WTC11 (cell line): Measurements from ENCODE around the gene LRRC10B. TPM values are rescaled to one million over a fixed set of nuclear protein-coding genes. Genes with fewer than 3 reads are reported as not detected.
A peak's percentile ranks its signal among the peaks of the same experiment; 100 is the strongest.

Source experiments
- ATAC-seq: fragments of 200-7000 bp; cut with Tn5 transposase; 2 replicates; pipeline ENCODE4 v1.10.0; 2021; ENCODE audit warnings: mild to moderate bottlenecking, moderate library complexity
- CTCF ChIA-PET: fragments of 300-600 bp; sonication (Branson Sonifier 250); formaldehyde crosslinking; loops from one replicate; lab custom pipeline; 2021; ENCODE audit warnings: antibody characterized with exemption; lab: Charles Lee
- POLR2A ChIA-PET: fragments of 350-600 bp; sonication (Branson Sonifier 250); formaldehyde crosslinking; loops from one replicate; lab custom pipeline; 2021; ENCODE audit warnings: antibody characterized with exemption; lab: Charles Lee
- DNase-seq: peaks from one replicate; pipeline ENCODE4 v3.0.0; 2021; ENCODE audit warnings: low spot score
- H3K27ac Mint-ChIP-seq: 2 replicates; pipeline ENCODE4 v1.8.0; 2021; ENCODE audit warnings: mixed read lengths
- H3K27me3 Mint-ChIP-seq: 2 replicates; pipeline ENCODE4 v1.8.0; 2021; ENCODE audit warnings: low read depth, mild to moderate bottlenecking, moderate library complexity, mixed read lengths
- H3K36me3 Mint-ChIP-seq: 2 replicates; pipeline ENCODE4 v1.8.0; 2021; ENCODE audit warnings: mixed read lengths
- H3K4me1 Mint-ChIP-seq: 2 replicates; pipeline ENCODE4 v1.8.0; 2022; ENCODE audit warnings: mixed read lengths
- H3K4me3 Mint-ChIP-seq: 2 replicates; pipeline ENCODE4 v1.8.0; 2021; ENCODE audit warnings: mild to moderate bottlenecking, moderate library complexity, mixed read lengths
- H3K9me3 Mint-ChIP-seq: 2 replicates; pipeline ENCODE4 v1.8.0; 2021; ENCODE audit warnings: mixed read lengths
- CBFB ChIP-seq: sonication (generic); formaldehyde crosslinking; IDR thresholded peaks from 2 replicates; pipeline ENCODE4 v1.8.1; 2022; ENCODE audit warnings: mild to moderate bottlenecking, low read depth, missing genetic modification reagents
- ELF4 ChIP-seq: sonication (generic); formaldehyde crosslinking; IDR thresholded peaks from 2 replicates; pipeline ENCODE4 v1.8.1; 2022; ENCODE audit warnings: low read depth, mild to moderate bottlenecking, moderate library complexity, missing genetic modification reagents
- EMX1 ChIP-seq: fragments of 250-450 bp; sonication (Bioruptor Pico); IDR thresholded peaks from 2 replicates; pipeline ENCODE4 v1.8.0; 2021; ENCODE audit warnings: mild to moderate bottlenecking
- ETV6 ChIP-seq: sonication (generic); formaldehyde crosslinking; IDR thresholded peaks from 2 replicates; pipeline ENCODE4 v1.8.1; 2022; ENCODE audit warnings: mild to moderate bottlenecking, missing genetic modification reagents
- FOXJ3 ChIP-seq: sonication (generic); formaldehyde crosslinking; IDR thresholded peaks from 2 replicates; pipeline ENCODE4 v1.9.0; 2021; ENCODE audit warnings: missing genetic modification reagents, mild to moderate bottlenecking, borderline replicate concordance
- FOXK1 ChIP-seq: sonication (generic); formaldehyde crosslinking; IDR thresholded peaks from 2 replicates; pipeline ENCODE4 v1.8.0; 2022; ENCODE audit warnings: mild to moderate bottlenecking, moderate library complexity, missing genetic modification reagents
- FOXP1 ChIP-seq: sonication (generic); formaldehyde crosslinking; IDR thresholded peaks from 2 replicates; pipeline ENCODE4 v1.8.0; 2022; ENCODE audit warnings: missing genetic modification reagents, mild to moderate bottlenecking, moderate library complexity, borderline replicate concordance
- MYBL2 ChIP-seq: sonication (generic); formaldehyde crosslinking; IDR thresholded peaks from 2 replicates; pipeline ENCODE4 v1.8.1; 2023; ENCODE audit warnings: mild to moderate bottlenecking, moderate library complexity, missing genetic modification reagents
- SP1 ChIP-seq: sonication (generic); formaldehyde crosslinking; conservative IDR thresholded peaks from 2 replicates; pipeline ENCODE4 v1.8.1; 2022; ENCODE audit warnings: missing genetic modification reagents
- TEAD4 ChIP-seq: sonication (generic); formaldehyde crosslinking; IDR thresholded peaks from 2 replicates; pipeline ENCODE4 v1.8.0; 2022; ENCODE audit warnings: mild to moderate bottlenecking, missing genetic modification reagents
- TP53 ChIP-seq: sonication (generic); formaldehyde crosslinking; IDR thresholded peaks from 2 replicates; pipeline ENCODE4 v1.8.1; 2023; ENCODE audit warnings: mild to moderate bottlenecking, missing genetic modification reagents
- ZNF416 ChIP-seq: fragments of 250-450 bp; sonication (Bioruptor Pico); IDR thresholded peaks from 2 replicates; pipeline ENCODE4 v1.9.0; 2021; ENCODE audit warnings: mild to moderate bottlenecking, inconsistent platforms
- ZNF423 ChIP-seq: fragments of 250-450 bp; sonication (Bioruptor Pico); IDR thresholded peaks from 2 replicates; pipeline ENCODE4 v2.1.2; 2022; ENCODE audit warnings: mild to moderate bottlenecking, moderate library complexity
- total RNA-seq: library from RNA; stranded (reverse); gene quantifications from 3 replicates; pipeline ENCODE4 v1.2.3, GENCODE V29; 2021
- TF ChIP-seq, protein P1 (sequence below): sonication (generic); formaldehyde crosslinking; IDR thresholded peaks from 2 replicates; pipeline ENCODE4 v1.8.1; 2022; ENCODE audit warnings: low read depth, missing genetic modification reagents, borderline replicate concordance
- TF ChIP-seq, protein P2 (sequence below): sonication (generic); formaldehyde crosslinking; IDR thresholded peaks from 2 replicates; pipeline ENCODE4 v1.8.1; 2023; ENCODE audit warnings: mild to moderate bottlenecking, missing genetic modification reagents, moderate library complexity
- TF ChIP-seq, protein P3 (sequence below): fragments of 250-450 bp; sonication (Bioruptor Pico); IDR thresholded peaks from 2 replicates; pipeline ENCODE4 v1.8.0; 2021; ENCODE audit warnings: mild to moderate bottlenecking
- TF ChIP-seq, protein P4 (sequence below): sonication (generic); formaldehyde crosslinking; IDR thresholded peaks from 2 replicates; pipeline ENCODE4 v1.8.1; 2023; ENCODE audit warnings: mild to moderate bottlenecking, missing genetic modification reagents
- TF ChIP-seq, protein P5 (sequence below): sonication (generic); formaldehyde crosslinking; IDR thresholded peaks from 2 replicates; pipeline ENCODE4 v1.8.0; 2022; ENCODE audit warnings: mild to moderate bottlenecking, missing genetic modification reagents
- TF ChIP-seq, protein P6 (sequence below): sonication (generic); formaldehyde crosslinking; IDR thresholded peaks from 2 replicates; pipeline ENCODE4 v1.8.0; 2022; ENCODE audit warnings: mild to moderate bottlenecking, missing genetic modification reagents
- TF ChIP-seq, protein P7 (sequence below): fragments of 250-450 bp; sonication (Bioruptor Pico); IDR thresholded peaks from 2 replicates; pipeline ENCODE4 v2.1.2; 2022; ENCODE audit warnings: mild to moderate bottlenecking, moderate library complexity
- TF ChIP-seq, protein P8 (sequence below): fragments of 250-450 bp; sonication (Bioruptor Pico); IDR thresholded peaks from 2 replicates; pipeline ENCODE4 v1.9.0; 2021; ENCODE audit warnings: mild to moderate bottlenecking

Gene LRRC10B
- total RNA-seq, 1 experiment from 2014 or later, result 1.5 TPM

DNA sequence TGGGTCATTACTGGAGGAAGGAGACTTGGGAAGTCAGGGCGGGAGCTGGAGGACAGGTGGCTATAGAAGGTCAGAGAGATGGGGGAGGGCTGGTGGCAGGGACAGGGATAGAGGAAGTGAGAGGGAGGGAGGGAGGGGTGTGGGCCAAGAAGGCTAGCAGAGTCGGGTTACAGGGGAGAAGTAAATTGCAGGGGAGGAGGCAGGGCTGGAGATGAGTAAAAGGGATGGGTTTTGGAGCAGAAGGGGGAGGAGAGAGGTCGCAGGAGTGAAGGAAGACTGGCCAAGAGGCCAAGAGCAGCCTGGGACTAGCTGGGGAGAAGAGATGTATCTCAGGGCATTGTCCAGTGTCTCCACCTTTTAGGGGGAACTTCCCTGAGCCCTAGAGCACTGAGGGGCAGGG is 33.0 kb downstream of the LRRC10B start (continued):
- TF ChIP-seq EMX1 (CRISPR knock-in tag) (no peak), TEAD4 (no peak)
- TF ChIP-seq, protein P1, sequence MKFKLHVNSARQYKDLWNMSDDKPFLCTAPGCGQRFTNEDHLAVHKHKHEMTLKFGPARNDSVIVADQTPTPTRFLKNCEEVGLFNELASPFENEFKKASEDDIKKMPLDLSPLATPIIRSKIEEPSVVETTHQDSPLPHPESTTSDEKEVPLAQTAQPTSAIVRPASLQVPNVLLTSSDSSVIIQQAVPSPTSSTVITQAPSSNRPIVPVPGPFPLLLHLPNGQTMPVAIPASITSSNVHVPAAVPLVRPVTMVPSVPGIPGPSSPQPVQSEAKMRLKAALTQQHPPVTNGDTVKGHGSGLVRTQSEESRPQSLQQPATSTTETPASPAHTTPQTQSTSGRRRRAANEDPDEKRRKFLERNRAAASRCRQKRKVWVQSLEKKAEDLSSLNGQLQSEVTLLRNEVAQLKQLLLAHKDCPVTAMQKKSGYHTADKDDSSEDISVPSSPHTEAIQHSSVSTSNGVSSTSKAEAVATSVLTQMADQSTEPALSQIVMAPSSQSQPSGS (CRISPR knock-in tag), result no peak

DNA sequence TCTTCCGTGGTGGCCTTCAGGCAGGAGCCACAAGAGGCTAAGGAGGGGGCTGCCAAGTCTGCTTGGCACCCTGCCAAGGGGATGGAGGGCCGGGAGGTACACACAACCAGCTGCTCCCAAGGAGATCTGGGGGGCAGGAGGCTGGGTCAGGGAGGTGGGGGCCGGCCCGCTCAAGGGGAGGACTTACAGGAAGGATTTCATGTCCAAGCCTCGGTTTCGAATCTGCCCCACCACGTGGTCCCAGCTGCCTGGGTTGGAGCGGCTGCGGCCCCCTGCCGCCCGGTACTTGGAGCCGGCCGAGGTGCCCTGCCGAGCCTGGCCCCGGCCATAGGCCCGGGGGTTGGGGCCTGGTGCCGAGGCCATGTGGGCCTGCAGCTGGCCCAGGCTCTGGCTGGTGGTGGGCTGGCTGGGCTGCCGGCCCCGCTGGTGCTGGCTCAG is 33.5 kb downstream of the LRRC10B start:
- peak overlapping the region; percentile 57; the same call in 1 of the 2 replicates for H3K27ac Mint-ChIP-seq
- no peak for TF ChIP-seq FOXK1 (CRISPR knock-in tag)
- no peak for TF ChIP-seq FOXJ3 (CRISPR knock-in tag)
- TF ChIP-seq, protein P2, sequence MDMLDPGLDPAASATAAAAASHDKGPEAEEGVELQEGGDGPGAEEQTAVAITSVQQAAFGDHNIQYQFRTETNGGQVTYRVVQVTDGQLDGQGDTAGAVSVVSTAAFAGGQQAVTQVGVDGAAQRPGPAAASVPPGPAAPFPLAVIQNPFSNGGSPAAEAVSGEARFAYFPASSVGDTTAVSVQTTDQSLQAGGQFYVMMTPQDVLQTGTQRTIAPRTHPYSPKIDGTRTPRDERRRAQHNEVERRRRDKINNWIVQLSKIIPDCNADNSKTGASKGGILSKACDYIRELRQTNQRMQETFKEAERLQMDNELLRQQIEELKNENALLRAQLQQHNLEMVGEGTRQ (CRISPR knock-in tag), result peak; percentile 34; the same call in 1 of the 2 replicates
- TF ChIP-seq TP53 (CRISPR knock-in tag), result peak; percentile 69; the same call in 1 of the 2 replicates
- TF ChIP-seq, protein P3, sequence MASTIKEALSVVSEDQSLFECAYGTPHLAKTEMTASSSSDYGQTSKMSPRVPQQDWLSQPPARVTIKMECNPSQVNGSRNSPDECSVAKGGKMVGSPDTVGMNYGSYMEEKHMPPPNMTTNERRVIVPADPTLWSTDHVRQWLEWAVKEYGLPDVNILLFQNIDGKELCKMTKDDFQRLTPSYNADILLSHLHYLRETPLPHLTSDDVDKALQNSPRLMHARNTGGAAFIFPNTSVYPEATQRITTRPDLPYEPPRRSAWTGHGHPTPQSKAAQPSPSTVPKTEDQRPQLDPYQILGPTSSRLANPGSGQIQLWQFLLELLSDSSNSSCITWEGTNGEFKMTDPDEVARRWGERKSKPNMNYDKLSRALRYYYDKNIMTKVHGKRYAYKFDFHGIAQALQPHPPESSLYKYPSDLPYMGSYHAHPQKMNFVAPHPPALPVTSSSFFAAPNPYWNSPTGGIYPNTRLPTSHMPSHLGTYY, result no peak
- TF ChIP-seq FOXP1 (CRISPR knock-in tag), result peak; percentile 26; the same call in 1 of the 2 replicates
- 0 out of 2 replicates have a peak, but pooled peaks have one; percentile 29 for TF ChIP-seq SP1 (CRISPR knock-in tag)
- no peak for TF ChIP-seq CBFB (CRISPR knock-in tag)
- TF ChIP-seq, protein P4, sequence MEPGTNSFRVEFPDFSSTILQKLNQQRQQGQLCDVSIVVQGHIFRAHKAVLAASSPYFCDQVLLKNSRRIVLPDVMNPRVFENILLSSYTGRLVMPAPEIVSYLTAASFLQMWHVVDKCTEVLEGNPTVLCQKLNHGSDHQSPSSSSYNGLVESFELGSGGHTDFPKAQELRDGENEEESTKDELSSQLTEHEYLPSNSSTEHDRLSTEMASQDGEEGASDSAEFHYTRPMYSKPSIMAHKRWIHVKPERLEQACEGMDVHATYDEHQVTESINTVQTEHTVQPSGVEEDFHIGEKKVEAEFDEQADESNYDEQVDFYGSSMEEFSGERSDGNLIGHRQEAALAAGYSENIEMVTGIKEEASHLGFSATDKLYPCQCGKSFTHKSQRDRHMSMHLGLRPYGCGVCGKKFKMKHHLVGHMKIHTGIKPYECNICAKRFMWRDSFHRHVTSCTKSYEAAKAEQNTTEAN (CRISPR knock-in tag), result no peak
- peak; percentile 35; the same call in 1 of the 2 replicates for TF ChIP-seq ZNF423
- TF ChIP-seq, protein P5, sequence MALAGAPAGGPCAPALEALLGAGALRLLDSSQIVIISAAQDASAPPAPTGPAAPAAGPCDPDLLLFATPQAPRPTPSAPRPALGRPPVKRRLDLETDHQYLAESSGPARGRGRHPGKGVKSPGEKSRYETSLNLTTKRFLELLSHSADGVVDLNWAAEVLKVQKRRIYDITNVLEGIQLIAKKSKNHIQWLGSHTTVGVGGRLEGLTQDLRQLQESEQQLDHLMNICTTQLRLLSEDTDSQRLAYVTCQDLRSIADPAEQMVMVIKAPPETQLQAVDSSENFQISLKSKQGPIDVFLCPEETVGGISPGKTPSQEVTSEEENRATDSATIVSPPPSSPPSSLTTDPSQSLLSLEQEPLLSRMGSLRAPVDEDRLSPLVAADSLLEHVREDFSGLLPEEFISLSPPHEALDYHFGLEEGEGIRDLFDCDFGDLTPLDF (CRISPR knock-in tag), result no peak
- TF ChIP-seq, protein P6, sequence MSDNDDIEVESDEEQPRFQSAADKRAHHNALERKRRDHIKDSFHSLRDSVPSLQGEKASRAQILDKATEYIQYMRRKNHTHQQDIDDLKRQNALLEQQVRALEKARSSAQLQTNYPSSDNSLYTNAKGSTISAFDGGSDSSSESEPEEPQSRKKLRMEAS (CRISPR knock-in tag), result peak; percentile 58; the same call in 1 of the 2 replicates
- ChIA-PET POLR2A (interaction anchor here (0.6 to 0.8 kb wide), 2 partner anchors 10 to 47 kb away, joined by 3 read pairs; no protein-coding TSS in a partner anchor), CTCF (interaction anchor here (0.8 to 11.4 kb wide), 19 partner anchors 12 to 211 kb away, joined by 3 to 174 read pairs (median 5); partner anchors contain the start of gene LRRC10B)
- no peaks in the 10 kb centered on the region for H3K36me3 Mint-ChIP-seq
- no peaks in the 10 kb centered on the region for H3K9me3 Mint-ChIP-seq
- peaks cover 48% of the 10 kb centered on the region for H3K4me1 Mint-ChIP-seq
- peak; percentile 10 for ATAC-seq
- no peaks in the 10 kb centered on the region; the same call in 1 of the 2 replicates for H3K27me3 Mint-ChIP-seq
- DNase-seq, result no peak
- H3K4me3 Mint-ChIP-seq, result no peak overlapping the region

DNA sequence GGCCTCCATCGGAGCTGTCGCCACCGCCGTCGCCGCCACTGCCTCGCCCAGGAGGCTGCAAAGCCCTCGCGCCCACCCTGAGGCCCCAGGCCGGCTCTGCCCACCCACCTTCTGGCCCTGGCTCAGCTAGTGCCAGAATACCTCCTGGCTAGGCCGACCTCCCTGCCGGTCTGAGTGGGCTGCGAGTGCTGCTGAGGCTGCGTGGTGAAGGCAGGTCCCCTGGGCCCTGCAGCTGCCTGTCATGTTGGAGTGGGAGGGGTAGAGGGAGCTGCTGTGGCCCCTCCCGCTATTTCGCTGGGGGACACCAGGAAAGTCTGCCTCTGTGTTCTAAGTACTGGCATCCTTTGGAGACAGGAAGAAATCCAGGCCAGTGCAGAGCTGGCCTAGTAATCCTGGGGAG is 34.2 kb downstream of the LRRC10B start:
- no peaks in the 10 kb centered on the region for H3K9me3 Mint-ChIP-seq
- no peak overlapping the region for H3K27ac Mint-ChIP-seq
- H3K4me1 Mint-ChIP-seq, result peaks cover 49% of the 10 kb centered on the region
- DNase-seq, result no peak
- H3K27me3 Mint-ChIP-seq, result no peaks in the 10 kb centered on the region; the same call in 1 of the 2 replicates
- no peak overlapping the region for H3K4me3 Mint-ChIP-seq
- CTCF ChIA-PET, result interaction anchor here (0.9 to 11.4 kb wide), 11 partner anchors 12 to 97 kb away, joined by 3 to 174 read pairs (median 5); no protein-coding TSS in a partner anchor
- peak; percentile 3; the same call in 1 of the 2 replicates for ATAC-seq
- H3K36me3 Mint-ChIP-seq, result no peaks in the 10 kb centered on the region
- POLR2A ChIA-PET, result interaction anchor here (0.8 kb wide), 1 partner anchor 11 kb away, joined by 3 read pairs; no protein-coding TSS in a partner anchor
- TF ChIP-seq MYBL2 (no peak), ETV6 (no peak), ZNF416 (CRISPR knock-in tag) (no peak), ELF4 (CRISPR knock-in tag) (no peak)
- TF ChIP-seq, protein P7, sequence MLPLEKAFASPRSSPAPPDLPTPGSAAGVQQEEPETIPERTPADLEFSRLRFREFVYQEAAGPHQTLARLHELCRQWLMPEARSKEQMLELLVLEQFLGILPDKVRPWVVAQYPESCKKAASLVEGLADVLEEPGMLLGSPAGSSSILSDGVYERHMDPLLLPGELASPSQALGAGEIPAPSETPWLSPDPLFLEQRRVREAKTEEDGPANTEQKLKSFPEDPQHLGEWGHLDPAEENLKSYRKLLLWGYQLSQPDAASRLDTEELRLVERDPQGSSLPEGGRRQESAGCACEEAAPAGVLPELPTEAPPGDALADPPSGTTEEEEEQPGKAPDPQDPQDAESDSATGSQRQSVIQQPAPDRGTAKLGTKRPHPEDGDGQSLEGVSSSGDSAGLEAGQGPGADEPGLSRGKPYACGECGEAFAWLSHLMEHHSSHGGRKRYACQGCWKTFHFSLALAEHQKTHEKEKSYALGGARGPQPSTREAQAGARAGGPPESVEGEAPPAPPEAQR (CRISPR knock-in tag), result no peak
- TF ChIP-seq, protein P4 (CRISPR knock-in tag), result no peak
- TF ChIP-seq, protein P8, sequence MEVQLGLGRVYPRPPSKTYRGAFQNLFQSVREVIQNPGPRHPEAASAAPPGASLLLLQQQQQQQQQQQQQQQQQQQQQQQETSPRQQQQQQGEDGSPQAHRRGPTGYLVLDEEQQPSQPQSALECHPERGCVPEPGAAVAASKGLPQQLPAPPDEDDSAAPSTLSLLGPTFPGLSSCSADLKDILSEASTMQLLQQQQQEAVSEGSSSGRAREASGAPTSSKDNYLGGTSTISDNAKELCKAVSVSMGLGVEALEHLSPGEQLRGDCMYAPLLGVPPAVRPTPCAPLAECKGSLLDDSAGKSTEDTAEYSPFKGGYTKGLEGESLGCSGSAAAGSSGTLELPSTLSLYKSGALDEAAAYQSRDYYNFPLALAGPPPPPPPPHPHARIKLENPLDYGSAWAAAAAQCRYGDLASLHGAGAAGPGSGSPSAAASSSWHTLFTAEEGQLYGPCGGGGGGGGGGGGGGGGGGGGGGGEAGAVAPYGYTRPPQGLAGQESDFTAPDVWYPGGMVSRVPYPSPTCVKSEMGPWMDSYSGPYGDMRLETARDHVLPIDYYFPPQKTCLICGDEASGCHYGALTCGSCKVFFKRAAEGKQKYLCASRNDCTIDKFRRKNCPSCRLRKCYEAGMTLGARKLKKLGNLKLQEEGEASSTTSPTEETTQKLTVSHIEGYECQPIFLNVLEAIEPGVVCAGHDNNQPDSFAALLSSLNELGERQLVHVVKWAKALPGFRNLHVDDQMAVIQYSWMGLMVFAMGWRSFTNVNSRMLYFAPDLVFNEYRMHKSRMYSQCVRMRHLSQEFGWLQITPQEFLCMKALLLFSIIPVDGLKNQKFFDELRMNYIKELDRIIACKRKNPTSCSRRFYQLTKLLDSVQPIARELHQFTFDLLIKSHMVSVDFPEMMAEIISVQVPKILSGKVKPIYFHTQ (CRISPR knock-in tag), result no peak
